DOHH2 (cell line): ENCODE measurements around the gene GRB2.

Source experiments
- CTCF ChIP-seq: fragments of 200-600 bp; sonication (generic); IDR thresholded peaks from one replicate; pipeline ENCODE4 v1.5.1; 2014; ENCODE audit warnings: antibody characterized with exemption, mild to moderate bottlenecking, low read depth, low read length; ENCODE audit not compliant: poor library complexity, severe bottlenecking
- EZH2phosphoT487 ChIP-seq: fragments of 200-600 bp; sonication (generic); IDR thresholded peaks from 2 replicates; pipeline ENCODE4 v1.6.1; 2017; ENCODE audit warnings: borderline replicate concordance, mild to moderate bottlenecking, antibody characterized with exemption, low read length, moderate library complexity, mixed read lengths

GRCh38 chr17:75288770-75289114 is 116.7 kb downstream of the GRB2 start:
- TF ChIP-seq CTCF (no peak), EZH2phosphoT487 (no peak)
